Mesenchymal stem cell (in vitro differentiated cells and primary cell): ENCODE results near the gene FKBP7.

Experiments used
- DNase-seq: peaks from one replicate; pipeline ENCODE4 v3.0.0-alpha.2; 2013
- H2AFZ ChIP-seq: one replicate; pipeline ENCODE4 v1.6.1; 2013; ENCODE audit warnings: low read depth, mild to moderate bottlenecking, control low read depth, inconsistent platforms, low read length, moderate library complexity
- H2AK5ac ChIP-seq: 2 replicates; pipeline ENCODE4 v1.6.1; 2013; ENCODE audit warnings: low read length, moderate library complexity, mild to moderate bottlenecking, inconsistent platforms; ENCODE audit not compliant: severe bottlenecking
- H2BK120ac ChIP-seq: one replicate; pipeline ENCODE4 v1.6.1; 2013; ENCODE audit warnings: low read depth, mild to moderate bottlenecking, inconsistent platforms, low read length, moderate library complexity
- H2BK12ac ChIP-seq, 2 experiments: one replicate each; pipeline ENCODE4 v1.6.1; 2013; ENCODE audit warnings: inconsistent platforms in 2 of 2, low read length in 2 of 2, mild to moderate bottlenecking in 2 of 2, moderate library complexity in 2 of 2, control low read depth in 1 of 2
- H2BK15ac ChIP-seq: one replicate; pipeline ENCODE4 v1.6.1; 2013; ENCODE audit warnings: mild to moderate bottlenecking, low read depth, inconsistent platforms; ENCODE audit not compliant: poor library complexity, severe bottlenecking
- H2BK5ac ChIP-seq: 2 replicates; pipeline ENCODE4 v1.6.1; 2013; ENCODE audit warnings: low read depth, mild to moderate bottlenecking, low read length, control low read depth, inconsistent platforms; ENCODE audit not compliant: poor library complexity, severe bottlenecking
- H3K14ac ChIP-seq, 2 experiments: one replicate each; pipeline ENCODE4 v1.6.1; 2013; ENCODE audit warnings: inconsistent platforms in 2 of 2, low read length in 2 of 2, control low read depth in 1 of 2, mild to moderate bottlenecking in 1 of 2, moderate library complexity in 1 of 2
- H3K18ac ChIP-seq, 2 experiments: one replicate each; pipeline ENCODE4 v1.6.1; 2013; ENCODE audit warnings: inconsistent platforms in 2 of 2, low read length in 2 of 2, control low read depth in 1 of 2, low read depth in 1 of 2, mild to moderate bottlenecking in 1 of 2
- H3K23ac ChIP-seq, 2 experiments: one replicate each; pipeline ENCODE4 v1.6.1; 2013; ENCODE audit warnings: inconsistent platforms in 2 of 2, low read length in 2 of 2, mild to moderate bottlenecking in 2 of 2, moderate library complexity in 2 of 2, control low read depth in 1 of 2
- H3K27ac ChIP-seq: 2 replicates; pipeline ENCODE4 v1.5.1; 2013; ENCODE audit warnings: mild to moderate bottlenecking, moderate library complexity, low read length, control low read depth, inconsistent platforms; ENCODE audit not compliant: poor library complexity, severe bottlenecking
- H3K27me3 ChIP-seq, 2 experiments: 2 replicates each; pipeline versions ENCODE4 v1.6.1 to v1.7.0; 2013; ENCODE audit warnings: low read length in 2 of 2, mild to moderate bottlenecking in 2 of 2, moderate library complexity in 2 of 2, control low read depth in 1 of 2, inconsistent platforms in 1 of 2; ENCODE audit not compliant: control insufficient read depth in 1 of 2, insufficient read depth in 1 of 2
- H3K36me3 ChIP-seq, 2 experiments: 2 replicates each; pipeline versions ENCODE4 v1.6.1 to v1.7.0; 2013; ENCODE audit warnings: low read length in 2 of 2, control low read depth in 1 of 2, inconsistent platforms in 1 of 2, low read depth in 1 of 2, mild to moderate bottlenecking in 1 of 2; ENCODE audit not compliant: insufficient read depth in 2 of 2, control insufficient read depth in 1 of 2
- H3K4ac ChIP-seq, 2 experiments: one replicate each; pipeline ENCODE4 v1.6.1; 2013; ENCODE audit warnings: inconsistent platforms in 2 of 2, low read length in 2 of 2, mild to moderate bottlenecking in 2 of 2, moderate library complexity in 2 of 2, control low read depth in 1 of 2, low read depth in 1 of 2
- H3K4me1 ChIP-seq: 2 replicates; pipeline ENCODE4 v1.6.1; 2013; ENCODE audit warnings: low read depth, low read length, control low read depth; ENCODE audit not compliant: control insufficient read depth, insufficient read depth
- H3K4me2 ChIP-seq: 2 replicates; pipeline ENCODE4 v1.6.1; 2013; ENCODE audit warnings: low read length, mild to moderate bottlenecking, inconsistent platforms; ENCODE audit not compliant: poor library complexity, severe bottlenecking
- H3K4me3 ChIP-seq, 2 experiments: 2 replicates each; pipeline versions ENCODE4 v1.5.1 to v1.7.0; 2013; ENCODE audit warnings: low read length in 2 of 2, mild to moderate bottlenecking in 2 of 2, control low read depth in 1 of 2, low read depth in 1 of 2; ENCODE audit not compliant: insufficient read depth in 1 of 2
- H3K79me1 ChIP-seq: replicated peaks from 2 replicates; pipeline ENCODE4 v1.6.1; 2013; ENCODE audit warnings: mild to moderate bottlenecking, control low read depth, low read length, inconsistent platforms; ENCODE audit not compliant: poor library complexity, severe bottlenecking
- H3K9ac ChIP-seq: 2 replicates; pipeline ENCODE4 v1.7.0; 2013; ENCODE audit warnings: mild to moderate bottlenecking, low read length, moderate library complexity
- H3K9me3 ChIP-seq: 2 replicates; pipeline ENCODE4 v1.7.0; 2013; ENCODE audit warnings: mild to moderate bottlenecking, low read length; ENCODE audit not compliant: control insufficient read depth
- H4K8ac ChIP-seq: one replicate; pipeline ENCODE4 v1.6.1; 2013; ENCODE audit warnings: inconsistent platforms, mild to moderate bottlenecking, low read length, moderate library complexity
- H4K91ac ChIP-seq: one replicate; pipeline ENCODE4 v1.6.1; 2013; ENCODE audit warnings: mild to moderate bottlenecking, low read length, inconsistent platforms
- WGBS: methylation state at CpG from one replicate; pipeline ENCODE4 v1.1.7; 2013; ENCODE audit warnings: mixed read lengths; 5-methylcytosine and 5-hydroxymethylcytosine counted together

The FKBP7 gene

DNA sequence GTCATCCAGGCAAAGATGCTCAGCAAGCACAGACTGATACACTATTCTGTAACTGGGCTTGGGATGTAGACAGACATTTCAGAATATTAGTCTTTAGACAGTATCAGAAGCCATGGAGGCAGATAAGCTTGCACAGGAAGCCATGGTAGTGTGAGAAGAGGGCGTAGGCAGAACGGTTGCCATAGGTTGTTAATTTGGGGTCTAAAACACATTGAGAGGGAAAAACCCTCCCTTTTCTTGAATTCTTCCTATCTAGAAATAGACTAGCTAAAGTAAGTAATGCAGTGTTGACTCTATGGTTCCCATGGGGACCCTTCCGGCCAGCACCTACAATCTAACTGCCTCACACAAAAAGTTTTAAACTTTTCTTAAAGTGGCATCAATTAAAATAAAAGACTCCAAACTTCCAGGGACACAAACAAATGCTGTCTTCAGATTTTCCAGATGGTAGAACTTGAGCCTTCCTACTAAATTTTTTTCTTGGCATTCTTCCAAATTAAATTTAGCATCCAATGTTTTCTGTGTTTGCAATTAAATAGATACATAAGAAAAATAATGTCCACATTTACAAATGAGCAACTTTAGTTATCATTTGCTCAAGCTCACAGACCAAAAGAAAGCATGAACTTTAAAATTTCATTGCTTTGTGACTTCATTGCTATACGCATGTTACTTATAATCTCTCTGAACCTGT is 29.3 kb downstream of the FKBP7 start:
- 96% methylated on average over 2 of the region's 4 CpGs for WGBS
- Histone ChIP-seq H3K27me3 (no peaks in the 10 kb centered on the region), H3K4ac (no peak overlapping the region), H3K9me3 (no peaks in the 10 kb centered on the region), H3K14ac (no peak overlapping the region), H2AFZ (no peak overlapping the region), H2BK12ac (no peak overlapping the region), H3K79me1 (peaks cover 26% of the 10 kb centered on the region), H3K36me3 (peaks cover 11 to 42% of the 10 kb centered on the region in 2 experiments), H3K4me3 (peak overlapping the region in 1 of 2 experiments; percentile 84), H2AK5ac (no peak overlapping the region), H2BK15ac (no peak overlapping the region), H3K4me1 (peaks cover 7% of the 10 kb centered on the region), H3K9ac (peak overlapping the region; percentile 99), H4K91ac (no peak overlapping the region), H3K4me2 (no peak overlapping the region), H3K18ac (no peak overlapping the region), H3K27ac (no peak overlapping the region), H2BK5ac (no peak overlapping the region), H4K8ac (no peak overlapping the region), H2BK120ac (no peak overlapping the region), H3K23ac (no peak overlapping the region)
- DNase-seq, result no peak

DNA sequence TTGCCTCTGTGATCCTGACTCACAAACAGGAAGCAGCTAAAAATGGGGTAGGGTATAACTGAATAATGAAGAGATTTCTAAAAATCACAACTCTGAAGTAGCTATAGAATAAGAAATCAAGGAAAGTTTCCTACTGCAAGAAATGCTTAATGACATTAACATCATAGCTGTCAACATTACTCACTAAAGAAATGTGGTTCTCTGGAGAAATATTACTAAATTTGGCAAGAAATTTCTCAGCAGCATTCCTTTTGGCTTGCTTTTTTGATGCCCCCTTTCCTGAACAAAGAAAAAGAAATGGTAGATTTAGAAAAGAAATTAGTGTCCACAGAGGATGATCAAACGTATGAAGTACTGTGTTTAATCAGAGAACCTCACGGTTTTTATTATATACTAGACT is 37.0 kb downstream of the FKBP7 start:
- no peaks in the 10 kb centered on the region for H3K4me1 ChIP-seq
- no peak overlapping the region for H3K18ac ChIP-seq
- H3K9ac ChIP-seq, result no peak overlapping the region
- H2BK5ac ChIP-seq, result no peak overlapping the region
- H2AK5ac ChIP-seq, result no peak overlapping the region
- H3K4me3 ChIP-seq, result no peak overlapping the region
- no peak overlapping the region for H3K4me2 ChIP-seq
- H3K23ac ChIP-seq, result no peak overlapping the region
- no CpG with 5 or more reads among the region's 2 CpGs for whole genome bisulfite sequencing
- H3K14ac ChIP-seq, result no peak overlapping the region
- H3K27me3 ChIP-seq, result no peaks in the 10 kb centered on the region
- H3K36me3 ChIP-seq, result peaks cover 11 to 96% of the 10 kb centered on the region in 2 experiments
- H3K27ac ChIP-seq, result no peak overlapping the region
- H2BK12ac ChIP-seq, result no peak overlapping the region
- H4K8ac ChIP-seq, result no peak overlapping the region
- no peak overlapping the region for H4K91ac ChIP-seq
- no peak overlapping the region for H2BK15ac ChIP-seq
- no peak overlapping the region for H2AFZ ChIP-seq
- no peaks in the 10 kb centered on the region for H3K9me3 ChIP-seq
- no peak overlapping the region for H2BK120ac ChIP-seq
- DNase-seq, result no peak
- peaks cover 17% of the 10 kb centered on the region for H3K79me1 ChIP-seq
- no peak overlapping the region for H3K4ac ChIP-seq

DNA sequence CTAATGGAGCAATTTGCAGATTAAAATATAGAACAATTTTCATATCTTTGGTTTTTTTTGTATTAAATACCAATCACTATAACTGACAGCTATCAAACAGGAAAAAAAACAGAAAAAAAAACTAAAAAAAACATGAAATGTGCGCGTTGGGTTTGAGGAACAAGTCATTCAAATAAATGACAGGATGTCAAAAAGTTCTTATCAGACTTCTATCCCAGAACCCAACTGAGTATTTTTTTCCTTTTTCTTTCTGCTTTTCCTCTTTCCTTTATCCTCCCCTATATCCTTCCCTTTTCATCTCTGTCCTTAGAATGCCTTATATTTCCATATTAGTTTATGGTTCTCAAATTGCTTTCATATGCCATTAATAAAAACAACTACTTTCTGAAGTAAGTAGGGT is 41.7 kb downstream of the FKBP7 start:
- DNase-seq, result no peak
- Histone ChIP-seq H4K8ac (no peak overlapping the region), H3K27ac (no peak overlapping the region), H3K9ac (no peak overlapping the region), H3K36me3 (peaks cover 13 to 98% of the 10 kb centered on the region in 2 experiments), H3K27me3 (no peaks in the 10 kb centered on the region), H3K4ac (no peak overlapping the region), H3K9me3 (no peaks in the 10 kb centered on the region), H3K18ac (no peak overlapping the region), H3K4me1 (no peaks in the 10 kb centered on the region), H3K23ac (no peak overlapping the region), H2AFZ (no peak overlapping the region), H2AK5ac (no peak overlapping the region), H2BK12ac (no peak overlapping the region), H2BK120ac (no peak overlapping the region), H3K14ac (no peak overlapping the region), H3K79me1 (peaks cover 14% of the 10 kb centered on the region), H4K91ac (no peak overlapping the region), H2BK15ac (no peak overlapping the region), H3K4me2 (no peak overlapping the region), H2BK5ac (no peak overlapping the region), H3K4me3 (no peak overlapping the region)
- 100% methylated on average over 2 of the region's 2 CpGs for WGBS

DNA sequence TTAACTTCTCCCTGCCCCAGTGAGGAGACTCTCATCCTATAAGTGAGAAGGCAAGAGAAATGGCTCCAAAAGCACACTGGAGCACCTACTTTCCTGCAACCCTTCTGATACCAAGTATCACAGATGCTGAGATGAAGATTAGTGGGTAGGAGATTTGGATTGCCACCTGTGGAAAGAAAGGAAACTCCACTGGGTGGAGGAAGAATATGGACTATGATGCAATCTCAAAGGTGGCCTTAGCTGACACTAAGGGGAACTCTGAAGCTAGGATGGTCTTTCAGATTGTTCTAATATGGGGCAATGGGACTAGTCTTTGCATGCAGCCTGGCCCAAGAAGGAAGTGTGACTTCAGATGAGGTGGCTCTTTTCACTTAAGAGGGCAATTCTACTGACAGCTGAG is 49.1 kb downstream of the FKBP7 start:
- H2BK5ac ChIP-seq, result no peak overlapping the region
- H2BK12ac ChIP-seq, result no peak overlapping the region
- H2AK5ac ChIP-seq, result no peak overlapping the region
- peaks cover 19 to 69% of the 10 kb centered on the region in 2 experiments for H3K36me3 ChIP-seq
- H3K4me1 ChIP-seq, result no peaks in the 10 kb centered on the region
- H4K8ac ChIP-seq, result no peak overlapping the region
- no peak overlapping the region for H3K23ac ChIP-seq
- H2AFZ ChIP-seq, result no peak overlapping the region
- no peak overlapping the region for H3K4ac ChIP-seq
- no peak overlapping the region for H2BK120ac ChIP-seq
- H3K14ac ChIP-seq, result no peak overlapping the region
- H3K79me1 ChIP-seq, result peaks cover 19% of the 10 kb centered on the region
- no peaks in the 10 kb centered on the region for H3K27me3 ChIP-seq
- no peak overlapping the region for H4K91ac ChIP-seq
- no peak overlapping the region for H3K18ac ChIP-seq
- no peak overlapping the region for H3K9ac ChIP-seq
- no peaks in the 10 kb centered on the region for H3K9me3 ChIP-seq
- no peak overlapping the region for H3K4me2 ChIP-seq
- no peak overlapping the region for H3K27ac ChIP-seq
- H2BK15ac ChIP-seq, result no peak overlapping the region
- no peak overlapping the region for H3K4me3 ChIP-seq
- DNase-seq, result no peak
